SK-N-SH (cell line): ENCODE measurements around the gene KIF15.

Experiments
- CTCF ChIP-seq: fragments of 200-600 bp; sonication (generic); IDR thresholded peaks from 2 replicates; pipeline ENCODE4 v1.6.1; 2017; ENCODE audit warnings: antibody characterized with exemption, mild to moderate bottlenecking, moderate library complexity
- GABPA ChIP-seq: IDR thresholded peaks from 2 replicates; pipeline ENCODE4 v1.4.0; 2012; ENCODE audit warnings: low read depth, mild to moderate bottlenecking
- GATA2 ChIP-seq: sonication (generic); formaldehyde crosslinking; IDR thresholded peaks from 2 replicates; pipeline ENCODE4 v1.5.0; 2020; ENCODE audit warnings: mild to moderate bottlenecking, missing genetic modification reagents
- JUND ChIP-seq: IDR thresholded peaks from 2 replicates; pipeline ENCODE4 v1.4.0; 2012
- POLR2AphosphoS5 ChIP-seq: IDR thresholded peaks from 2 replicates; pipeline ENCODE4 v1.6.1; 2012; ENCODE audit warnings: low read depth, low read length
- RAD21 ChIP-seq: IDR thresholded peaks from 2 replicates; pipeline ENCODE4 v1.6.1; 2012; ENCODE audit warnings: mild to moderate bottlenecking, low read length
- TF ChIP-seq, protein P1 (sequence below): IDR thresholded peaks from 2 replicates; pipeline ENCODE4 v1.4.0; 2012; ENCODE audit warnings: low read depth, borderline replicate concordance

DNA sequence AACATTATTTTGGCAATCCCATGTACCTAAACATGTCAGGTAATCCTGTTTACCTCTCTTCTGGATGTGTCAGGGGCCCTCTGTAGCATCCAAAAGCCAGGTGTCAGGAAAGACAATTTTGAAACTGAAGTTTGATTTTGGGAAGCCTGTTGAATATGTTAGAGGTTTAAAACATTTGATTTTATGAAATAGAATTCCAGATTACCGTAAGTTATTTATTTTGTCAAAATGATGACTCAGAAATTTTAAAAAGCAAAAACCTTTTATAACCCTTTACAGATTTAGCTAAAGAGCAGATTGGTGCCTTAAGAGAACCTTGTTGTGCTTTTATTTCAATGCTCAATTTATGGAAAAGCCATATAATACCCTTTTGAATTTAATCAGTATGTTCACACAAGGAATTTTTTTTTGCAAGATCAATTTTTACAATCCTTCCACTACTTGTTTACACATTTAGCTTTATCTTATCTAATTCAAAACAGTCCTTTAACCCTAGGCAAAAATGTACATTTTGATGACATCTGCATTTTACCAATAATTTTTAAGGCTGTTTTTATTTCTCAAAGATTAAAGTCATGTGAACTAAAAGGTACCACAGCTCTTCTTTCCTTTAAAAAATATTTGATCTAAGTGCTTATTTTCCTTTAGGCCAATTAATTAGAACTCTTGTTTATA lies 10.0 kb downstream of the KIF15 start:
- no peak for TF ChIP-seq CTCF
- TF ChIP-seq JUND = no peak
- TF ChIP-seq GATA2 = no peak
- no peak for TF ChIP-seq RAD21
- TF ChIP-seq, protein P1, sequence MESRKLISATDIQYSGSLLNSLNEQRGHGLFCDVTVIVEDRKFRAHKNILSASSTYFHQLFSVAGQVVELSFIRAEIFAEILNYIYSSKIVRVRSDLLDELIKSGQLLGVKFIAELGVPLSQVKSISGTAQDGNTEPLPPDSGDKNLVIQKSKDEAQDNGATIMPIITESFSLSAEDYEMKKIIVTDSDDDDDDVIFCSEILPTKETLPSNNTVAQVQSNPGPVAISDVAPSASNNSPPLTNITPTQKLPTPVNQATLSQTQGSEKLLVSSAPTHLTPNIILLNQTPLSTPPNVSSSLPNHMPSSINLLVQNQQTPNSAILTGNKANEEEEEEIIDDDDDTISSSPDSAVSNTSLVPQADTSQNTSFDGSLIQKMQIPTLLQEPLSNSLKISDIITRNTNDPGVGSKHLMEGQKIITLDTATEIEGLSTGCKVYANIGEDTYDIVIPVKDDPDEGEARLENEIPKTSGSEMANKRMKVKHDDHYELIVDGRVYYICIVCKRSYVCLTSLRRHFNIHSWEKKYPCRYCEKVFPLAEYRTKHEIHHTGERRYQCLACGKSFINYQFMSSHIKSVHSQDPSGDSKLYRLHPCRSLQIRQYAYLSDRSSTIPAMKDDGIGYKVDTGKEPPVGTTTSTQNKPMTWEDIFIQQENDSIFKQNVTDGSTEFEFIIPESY = no peak
- no peak for TF ChIP-seq POLR2AphosphoS5
- no peak for TF ChIP-seq GABPA
